NCI-H82 (cell line): Measurements from ENCODE around the gene MICAL3.
"Not testable (repeated sequence)": the region's sequence is repeated elsewhere in the genome, so short reads cannot be mapped to it uniquely, and the experiment has no call there.

Experiments
- DNase-seq: peaks from one replicate; lab custom pipeline; 2025; lab: John Stamatoyannopoulos, UW

MICAL3 gene

DNA sequence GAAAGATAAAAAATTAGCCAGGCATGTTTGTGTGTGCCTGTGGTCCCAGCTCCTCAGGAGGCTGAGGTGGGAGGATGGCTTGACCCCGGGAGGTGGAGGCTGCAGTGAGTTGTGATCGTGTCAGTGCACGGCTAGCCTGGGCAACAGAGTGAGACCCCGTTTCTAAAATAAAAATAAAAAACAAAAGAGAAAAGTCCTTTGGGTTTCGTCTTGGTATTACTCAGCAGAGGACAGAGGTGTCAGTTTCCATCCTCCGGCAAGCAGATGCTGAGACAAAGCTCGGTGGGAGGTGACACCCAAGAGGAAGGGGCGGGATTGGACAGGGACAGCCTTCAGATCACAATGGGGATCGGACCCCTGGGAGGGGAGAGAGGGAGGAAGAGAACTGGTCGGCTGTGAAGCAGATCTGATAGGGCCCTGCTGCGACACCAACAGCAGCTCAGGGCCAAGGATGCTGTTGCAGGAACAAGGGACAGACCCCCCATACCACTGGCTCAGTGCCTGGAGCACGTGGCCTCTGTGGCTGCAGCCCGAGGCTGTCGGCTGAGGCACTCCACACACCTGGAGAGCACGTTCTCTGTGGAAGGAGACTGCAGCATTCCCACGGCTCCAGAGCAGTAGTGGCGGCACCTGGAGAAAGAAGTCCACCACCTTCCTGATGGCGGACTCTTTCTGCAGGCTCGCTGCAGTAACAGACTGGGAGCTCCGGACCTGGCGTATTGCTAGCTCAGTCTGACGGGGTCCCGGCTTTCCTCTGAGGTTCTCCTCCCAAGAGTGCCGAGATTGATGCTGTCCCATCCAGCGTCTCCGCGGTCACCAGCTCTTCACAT, 244.9 kb downstream of the MICAL3 start:
- DNase-seq = no peak

- DNase-seq = no peak
Measured at GRCh38 chr22:17778412-17778976, 245.9 kb downstream of the MICAL3 start.

DNA sequence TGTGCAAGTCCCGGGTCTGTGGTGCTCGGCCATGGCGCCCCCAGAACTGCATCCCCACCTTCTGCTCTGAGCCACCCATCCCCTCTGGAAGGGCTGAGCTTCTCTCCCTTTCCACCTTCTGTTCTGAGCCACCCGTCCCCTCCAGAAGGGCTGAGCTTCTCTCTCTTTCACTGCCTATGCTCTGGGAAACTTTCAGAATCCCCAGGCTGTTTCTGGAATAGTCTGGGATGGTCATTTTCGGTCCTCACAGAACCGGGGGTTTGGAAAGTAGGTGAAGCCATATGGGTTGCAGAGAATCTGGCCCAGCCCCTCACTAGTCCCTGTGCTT, 246.7 kb downstream of the MICAL3 start:
- DNase-seq = no peak

GRCh38 chr22:17777005-17777716, 247.2 kb downstream of the MICAL3 start:
- DNase-seq = no peak

DNA sequence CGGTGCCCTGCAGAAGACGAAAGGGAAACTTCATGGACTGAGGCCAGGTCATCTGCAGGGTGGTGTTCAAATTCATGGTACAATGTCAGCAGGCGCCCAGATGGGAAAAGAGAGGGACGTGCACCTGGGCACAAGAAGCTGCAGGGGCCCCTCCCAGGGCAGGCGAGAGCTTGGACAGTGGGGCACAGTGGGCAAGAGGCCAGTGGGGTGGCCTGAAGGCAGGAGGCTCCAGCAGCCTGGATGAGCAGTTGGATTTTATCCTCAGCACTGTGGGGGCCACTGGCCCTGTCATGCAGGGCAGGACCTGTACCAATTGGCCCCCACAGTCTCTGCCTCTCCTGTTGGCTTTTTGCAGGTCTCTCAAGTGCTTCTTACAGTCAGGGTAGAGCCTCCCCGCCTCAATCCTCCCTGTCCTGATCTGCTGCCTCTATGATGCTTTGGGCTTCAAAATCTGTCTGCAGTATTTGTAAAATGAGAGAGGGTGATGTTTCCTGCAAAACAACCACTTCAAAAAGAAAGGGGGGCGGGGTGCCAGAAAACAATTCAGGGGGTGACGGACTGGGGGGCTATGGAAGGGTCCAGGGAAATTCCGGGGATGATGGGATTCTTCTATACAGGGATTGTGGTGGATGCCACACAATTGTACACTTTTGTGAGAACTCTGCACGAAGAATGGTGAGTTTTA, 248.4 kb downstream of the MICAL3 start:
- DNase-seq = no peak

GRCh38 chr22:17774926-17775685, 249.3 kb downstream of the MICAL3 start:
- DNase-seq = no peak

GRCh38 chr22:17774206-17774925, 250.0 kb downstream of the MICAL3 start, which contains the start of gene BID:
Gene BID (minus strand): TSS chr22:17774469. CDS start chr22:17750116, 24,353 bp downstream.
- peak; percentile 51 for DNase-seq

DNA sequence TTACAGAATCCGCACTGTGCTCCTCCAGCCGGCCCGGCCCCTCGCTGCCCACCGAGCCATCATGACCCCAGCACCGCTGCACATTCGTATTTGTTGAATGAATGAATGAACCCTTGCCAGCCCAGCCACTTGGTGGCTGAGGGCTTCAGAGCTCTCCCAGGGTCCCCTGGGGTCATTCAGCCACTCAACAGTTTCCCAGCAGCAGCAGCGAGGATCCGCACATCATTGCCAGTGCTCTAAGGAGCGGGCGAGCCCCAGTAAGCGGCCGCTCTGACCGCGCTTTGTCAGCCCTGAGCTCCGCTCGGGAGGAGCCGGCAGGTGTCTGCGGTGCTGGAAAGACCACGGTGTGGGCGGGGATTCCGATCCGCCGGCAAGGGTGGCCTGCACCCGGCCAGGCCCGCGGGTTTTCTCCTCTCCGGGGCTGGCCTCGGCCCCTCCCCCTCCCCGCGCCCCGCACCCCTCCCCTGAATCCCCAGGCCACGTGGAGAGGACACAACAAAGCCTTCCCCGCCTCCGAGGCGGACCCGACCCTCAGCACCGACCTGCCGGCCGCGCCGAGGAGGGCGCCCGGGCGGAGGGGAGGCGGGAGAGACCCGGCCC, 250.7 kb downstream of the MICAL3 start:
- DNase-seq = peak; percentile 76

DNA sequence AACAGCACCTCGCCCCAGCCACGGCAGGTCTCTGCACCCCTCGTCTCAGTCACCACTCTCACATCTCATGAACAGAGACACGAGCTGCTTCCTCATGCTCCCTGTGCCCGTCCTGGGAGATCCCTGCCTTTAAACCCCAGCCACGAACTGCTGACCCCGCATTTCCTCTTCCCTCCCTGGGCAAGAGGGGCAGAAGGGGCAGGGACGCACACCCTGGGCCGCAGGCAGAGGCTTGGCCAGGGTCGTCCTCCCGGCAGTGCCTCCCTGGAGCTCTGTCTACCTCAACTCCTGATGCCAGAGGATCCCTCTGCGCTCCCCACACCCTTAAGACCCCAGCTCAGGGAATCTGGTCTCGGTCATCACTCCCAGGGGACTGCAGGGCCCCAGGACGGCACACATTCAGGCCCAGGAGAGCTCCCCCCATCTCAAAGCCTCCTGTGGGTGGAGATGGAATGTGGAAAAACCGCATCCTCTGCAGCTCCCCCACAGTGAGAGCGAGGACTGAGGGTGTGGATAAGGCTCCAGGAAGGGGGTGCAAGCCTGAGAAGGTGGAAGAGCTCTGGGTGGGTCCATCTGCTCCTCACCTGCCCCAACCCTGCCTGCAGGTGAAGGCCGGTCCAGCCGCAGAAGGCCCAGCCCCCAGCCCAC, 251.3 kb downstream of the MICAL3 start:
- peak; percentile 5 for DNase-seq

- DNase-seq = no peak
Measured at GRCh38 chr22:17772249-17772957, 252.0 kb downstream of the MICAL3 start.

- no peak for DNase-seq
Measured at GRCh38 chr22:17770180-17771077, 253.9 kb downstream of the MICAL3 start.

DNA sequence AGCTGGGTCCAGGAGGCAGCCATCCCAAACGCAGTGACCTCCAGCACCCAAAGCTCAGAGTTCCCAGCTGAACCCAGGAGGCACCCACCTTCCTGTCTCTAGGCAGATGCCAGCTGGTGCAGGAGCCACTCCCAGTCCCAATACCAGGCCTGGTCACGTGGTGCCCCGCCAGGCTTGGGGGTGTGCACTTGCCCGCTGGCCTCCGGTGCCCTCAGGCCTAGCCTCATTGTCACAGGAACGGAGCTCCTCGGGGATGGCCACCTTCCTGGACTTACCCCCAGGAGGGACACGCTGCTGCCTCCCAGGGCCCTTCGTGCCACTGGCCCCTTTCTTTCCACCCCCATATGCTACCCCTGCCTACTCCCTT, 254.7 kb downstream of the MICAL3 start:
- no peak for DNase-seq

DNA sequence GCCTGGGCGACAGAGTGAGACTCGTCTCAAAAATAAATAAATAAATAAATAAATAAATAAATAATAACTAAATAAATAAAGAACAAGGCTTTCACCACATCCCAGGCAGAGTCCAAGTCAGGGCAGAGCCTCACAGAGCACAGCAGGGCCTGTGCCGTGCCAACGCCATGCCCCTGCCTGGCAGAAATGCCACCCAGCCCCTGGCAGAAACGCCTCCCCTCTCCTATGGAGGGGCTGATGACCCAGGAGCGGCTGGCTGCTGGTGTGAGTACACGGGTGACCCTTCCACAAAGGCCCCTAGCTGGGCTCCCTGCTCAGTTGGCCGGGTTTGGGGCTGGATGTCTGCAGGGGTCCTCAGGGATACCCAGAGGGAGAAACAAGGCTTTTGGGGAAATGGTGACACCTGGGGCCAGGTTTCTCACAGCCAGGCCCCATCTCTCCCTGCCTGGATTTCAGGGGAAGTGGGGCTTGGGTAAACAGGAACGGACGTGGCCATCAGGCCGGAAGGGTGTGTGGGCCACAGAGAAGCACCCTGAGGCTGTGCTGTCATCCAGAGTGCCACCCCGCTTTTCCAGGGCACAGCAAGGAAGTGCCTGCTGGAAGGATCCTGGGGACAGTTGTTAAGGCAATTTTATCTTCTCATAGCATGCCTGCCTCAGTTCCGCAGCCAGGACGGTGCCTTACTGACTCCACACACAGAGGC, 255.2 kb downstream of the MICAL3 start:
- no peak for DNase-seq

GRCh38 chr22:17767233-17768065, 256.9 kb downstream of the MICAL3 start:
- DNase-seq = no peak

GRCh38 chr22:17764852-17765251, 259.5 kb downstream of the MICAL3 start:
- DNase-seq = not testable (repeated sequence)

DNA sequence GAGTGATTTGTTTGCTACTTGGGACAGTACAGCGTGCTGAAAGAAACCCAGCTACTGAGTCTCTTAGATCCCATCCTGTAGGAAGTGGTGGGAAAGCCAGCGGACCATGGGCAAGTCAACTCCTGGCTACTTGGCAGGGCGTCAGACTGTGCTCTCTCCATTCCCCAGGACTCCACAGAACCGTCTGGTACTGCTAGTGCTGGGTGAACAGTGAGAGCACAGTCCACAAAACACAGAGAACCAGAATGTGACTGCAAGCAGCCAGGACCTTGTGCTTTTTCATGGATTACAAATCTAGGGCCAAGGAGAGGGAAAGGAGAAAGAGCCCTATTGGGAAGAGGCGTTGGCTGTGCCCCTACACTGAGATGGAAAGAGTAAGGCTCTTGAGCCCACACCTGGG, 260.3 kb downstream of the MICAL3 start:
- no peak for DNase-seq

GRCh38 chr22:17763442-17763841, 260.9 kb downstream of the MICAL3 start:
- DNase-seq = not testable (repeated sequence)
